GM18517 (cell line): Measurements from ENCODE around the gene NDUFV2.

ENCODE experiments used
- ATAC-seq: cut with Tn5 transposase; IDR thresholded peaks from one replicate; pipeline ENCODE4 v1.9.1; 2021; ENCODE audit warnings: mild to moderate bottlenecking, moderate library complexity; ENCODE audit not compliant: unreplicated experiment

Gene NDUFV2

DNA sequence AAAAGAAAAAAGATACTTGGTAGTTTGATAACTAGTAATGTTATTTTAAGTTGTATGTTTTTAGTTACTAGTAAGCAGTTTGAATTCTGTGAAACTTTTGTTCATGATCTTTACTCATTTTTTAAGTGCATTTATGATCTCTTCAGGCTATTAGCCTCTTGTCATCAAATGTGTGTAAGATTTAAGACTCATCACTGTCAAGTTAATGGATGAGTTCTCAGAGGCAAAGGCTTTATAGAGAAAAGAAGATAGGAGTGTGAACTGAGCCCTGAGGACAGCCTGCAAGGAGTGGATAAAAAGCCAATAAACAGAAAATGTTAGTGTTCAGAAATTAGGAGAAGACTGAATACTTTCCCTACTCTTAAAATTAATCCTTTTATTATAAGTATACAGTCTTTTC lies 13.5 kb downstream of the NDUFV2 start:
- no peak for ATAC-seq

GRCh38 chr18:9117980-9118841 lies 15.7 kb downstream of the NDUFV2 start:
- ATAC-seq = no peak

DNA sequence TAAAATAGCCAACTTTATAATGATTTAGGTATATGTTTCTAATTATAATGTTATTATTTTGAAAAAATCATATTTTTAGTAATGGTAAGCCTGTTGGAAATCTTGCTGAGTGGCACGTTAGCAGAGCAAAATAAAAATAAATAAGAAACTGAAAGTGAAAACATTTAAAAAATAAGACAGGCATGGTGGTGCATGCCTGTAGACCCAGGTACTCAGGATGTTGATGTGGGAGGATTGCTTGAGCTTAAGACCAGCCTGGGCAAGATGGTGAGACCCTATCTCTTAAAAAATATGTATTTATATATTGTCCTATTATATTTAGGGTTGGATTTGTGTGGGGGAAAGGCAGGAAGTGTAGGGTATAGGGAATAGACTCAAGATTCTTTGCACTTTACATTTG lies 18.3 kb downstream of the NDUFV2 start:
- ATAC-seq = no peak

- ATAC-seq = no peak
Observed at GRCh38 chr18:9123520-9123919, 21.0 kb downstream of the NDUFV2 start.

DNA sequence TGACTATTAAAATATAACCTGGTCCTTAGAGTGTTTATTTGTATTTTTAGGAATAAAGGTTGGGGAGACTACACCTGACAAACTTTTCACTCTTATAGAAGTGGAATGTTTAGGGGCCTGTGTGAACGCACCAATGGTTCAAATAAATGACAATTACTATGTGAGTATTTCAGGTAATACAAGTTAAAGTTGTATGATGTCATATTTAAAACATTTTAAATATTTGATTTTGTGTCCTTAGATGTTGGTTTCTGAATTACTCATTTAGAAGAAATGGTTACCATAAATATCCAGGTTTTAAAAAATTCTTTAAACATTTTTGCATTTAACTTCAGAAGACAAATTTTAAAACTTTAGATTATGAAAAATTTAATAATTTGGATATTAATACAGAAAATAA lies 22.3 kb downstream of the NDUFV2 start:
- ATAC-seq = no peak

- no peak for ATAC-seq
Observed at GRCh38 chr18:9126337-9126736, 23.8 kb downstream of the NDUFV2 start.

DNA sequence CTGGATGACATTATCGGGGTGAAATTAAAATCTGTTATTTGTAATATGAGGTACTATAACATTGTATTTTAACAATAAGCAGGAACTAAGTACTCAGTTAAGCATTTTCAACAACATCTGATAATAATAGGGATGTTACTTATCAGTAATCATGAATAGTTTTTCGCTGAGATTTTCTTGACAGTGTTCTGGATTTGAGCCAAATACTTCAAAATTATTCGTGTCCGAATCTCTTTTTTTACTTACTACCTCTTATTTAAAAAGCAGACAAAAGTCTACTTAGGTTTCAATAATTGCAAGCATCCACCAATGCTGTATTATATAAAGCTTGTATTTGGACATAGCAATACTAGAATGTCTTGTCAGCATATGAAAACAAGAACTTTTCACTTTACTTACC lies 27.7 kb downstream of the NDUFV2 start:
- ATAC-seq = no peak

DNA sequence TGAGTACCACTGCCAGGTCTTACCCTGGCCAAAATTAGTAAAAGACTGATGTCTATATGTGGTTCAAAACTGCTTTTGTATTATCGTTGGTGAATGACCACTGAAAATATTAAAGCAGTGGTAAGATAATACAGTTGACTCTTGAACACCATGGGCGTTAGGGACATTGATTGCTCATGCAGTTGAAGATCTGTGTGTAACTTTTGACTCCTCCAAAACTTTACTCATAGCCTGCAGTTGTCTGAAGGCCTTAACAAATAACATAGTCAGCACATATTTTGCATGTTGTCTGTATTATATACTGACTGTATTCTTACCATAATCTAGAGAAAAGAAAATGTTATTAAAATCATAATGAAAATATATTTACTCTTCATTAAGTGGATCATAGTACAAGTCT lies 28.3 kb downstream of the NDUFV2 start:
- ATAC-seq = no peak

- ATAC-seq = no peak
Observed at GRCh38 chr18:9132628-9133027, 30.1 kb downstream of the NDUFV2 start.

- ATAC-seq = no peak
Observed at GRCh38 chr18:9133225-9133624, 30.7 kb downstream of the NDUFV2 start.

DNA sequence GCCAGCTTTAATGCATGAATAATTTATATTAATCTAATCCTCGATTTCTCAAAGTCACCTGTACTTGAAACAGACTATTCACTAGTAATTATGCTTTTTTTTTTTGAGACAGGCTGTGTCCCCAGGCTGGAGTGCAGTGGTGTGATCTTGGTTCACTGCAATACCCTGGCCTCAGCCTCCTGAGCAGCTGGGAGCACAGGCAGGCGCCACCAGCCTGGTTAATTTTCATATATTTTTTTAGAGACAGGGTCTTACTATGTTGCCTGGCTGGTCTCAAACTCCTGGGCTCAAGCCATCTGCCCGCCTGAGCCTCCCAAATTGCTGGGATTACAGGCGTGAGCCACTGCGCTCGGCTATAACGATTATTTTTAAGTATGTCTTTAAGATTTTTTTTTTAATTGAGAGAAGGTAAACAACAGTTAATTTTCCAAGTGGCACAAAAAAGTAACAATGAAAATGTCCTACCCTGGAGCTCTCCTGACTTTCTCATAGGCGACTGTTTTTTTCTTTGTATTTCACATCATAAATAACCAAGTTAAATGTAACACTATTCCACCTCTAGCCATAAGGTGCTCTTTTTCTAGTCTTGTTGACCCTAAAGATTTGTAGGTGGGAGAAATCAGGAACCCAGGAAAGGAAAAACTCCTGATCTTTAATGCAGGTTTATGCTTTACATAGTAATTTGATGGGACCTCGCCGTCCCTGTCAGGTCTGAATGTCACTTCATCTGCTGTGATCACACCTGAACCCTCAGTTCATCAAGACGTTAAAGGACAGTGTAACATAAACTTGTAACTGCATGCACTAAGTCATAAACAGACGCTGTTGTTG lies 32.8 kb downstream of the NDUFV2 start:
- ATAC-seq = no peak

GRCh38 chr18:9135912-9136314 lies 33.4 kb downstream of the NDUFV2 start:
- peak; percentile 19 for ATAC-seq

DNA sequence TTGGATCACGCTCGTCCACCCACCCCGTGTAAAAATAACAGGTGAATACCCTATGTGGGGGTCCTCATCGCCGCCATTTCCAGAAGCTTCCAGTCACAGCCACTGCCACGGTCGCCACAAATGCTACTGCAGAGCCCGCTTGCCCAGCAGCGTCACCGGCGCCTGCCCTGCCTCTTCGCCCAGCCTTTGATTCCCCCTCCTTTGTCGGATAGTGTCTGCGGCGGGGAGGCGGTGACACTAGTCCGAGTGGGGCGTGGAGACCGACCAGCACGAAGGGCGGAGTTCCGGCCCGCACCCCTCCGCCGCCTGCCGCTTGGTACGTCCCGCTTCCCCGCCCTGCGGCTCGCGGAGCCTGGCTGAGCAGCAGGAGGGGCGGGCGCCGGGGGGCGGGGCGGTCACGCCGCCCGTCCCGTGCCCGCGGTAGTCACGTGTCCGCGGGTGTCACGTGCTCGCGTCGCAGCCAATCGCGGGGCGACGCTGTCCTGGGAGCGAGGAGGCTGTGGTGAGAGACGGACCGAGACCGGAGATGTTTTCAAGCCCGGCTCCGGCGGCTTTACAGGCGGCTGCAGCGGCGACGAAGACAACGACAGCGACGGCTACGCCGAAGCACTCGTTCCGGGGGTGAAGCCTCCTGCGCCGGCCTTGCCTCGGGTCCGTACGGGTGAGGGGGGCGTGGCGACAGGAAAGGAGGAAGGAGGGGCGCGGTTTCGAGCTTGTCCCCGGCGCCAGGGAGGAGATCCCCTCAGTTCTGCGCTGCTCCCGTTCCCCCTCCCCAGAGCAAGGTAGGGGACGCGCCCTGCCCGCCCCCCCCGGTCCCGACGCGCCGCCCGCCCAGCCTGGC lies 34.0 kb downstream of the NDUFV2 start, which contains the start of gene ANKRD12:
ANKRD12 (plus strand) TSS at position 467 of the 841 bp plus-strand sequence. CDS start 45,652 bp downstream, outside the sequence.
- peak; percentile 65 for ATAC-seq

- ATAC-seq = peak; percentile 24
Observed at GRCh38 chr18:9137168-9138066, 34.9 kb downstream of the NDUFV2 start.

DNA sequence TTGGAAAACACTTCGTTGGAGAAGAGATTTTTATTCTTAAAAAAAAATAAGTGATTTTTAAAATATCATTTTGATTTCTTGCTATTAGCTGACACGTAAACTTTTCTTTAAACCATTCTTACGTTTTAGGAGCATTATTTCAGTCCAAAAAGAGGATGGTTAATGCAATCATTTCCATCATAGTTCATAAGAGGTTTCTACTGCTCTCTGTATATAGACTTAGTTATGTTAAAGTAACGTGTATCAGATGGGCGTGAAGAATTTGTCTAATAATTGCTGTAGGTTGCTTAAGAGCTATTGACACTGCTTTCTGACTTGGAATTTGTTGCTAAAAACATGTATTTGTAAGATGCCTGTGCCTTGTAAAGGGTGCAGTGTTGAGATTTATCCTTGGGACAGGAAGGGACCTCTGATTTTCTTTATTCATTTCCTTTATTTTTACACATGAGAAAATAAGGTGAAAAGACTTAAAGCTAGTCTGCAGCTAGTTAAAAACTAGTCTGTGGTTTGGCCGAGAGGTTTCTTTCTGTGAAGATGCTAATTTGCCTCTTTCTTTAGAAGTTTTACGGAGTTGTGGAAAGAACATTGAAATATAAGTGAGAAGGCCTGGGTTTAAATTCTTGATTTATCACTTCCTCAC lies 37.0 kb downstream of the NDUFV2 start:
- ATAC-seq = no peak

DNA sequence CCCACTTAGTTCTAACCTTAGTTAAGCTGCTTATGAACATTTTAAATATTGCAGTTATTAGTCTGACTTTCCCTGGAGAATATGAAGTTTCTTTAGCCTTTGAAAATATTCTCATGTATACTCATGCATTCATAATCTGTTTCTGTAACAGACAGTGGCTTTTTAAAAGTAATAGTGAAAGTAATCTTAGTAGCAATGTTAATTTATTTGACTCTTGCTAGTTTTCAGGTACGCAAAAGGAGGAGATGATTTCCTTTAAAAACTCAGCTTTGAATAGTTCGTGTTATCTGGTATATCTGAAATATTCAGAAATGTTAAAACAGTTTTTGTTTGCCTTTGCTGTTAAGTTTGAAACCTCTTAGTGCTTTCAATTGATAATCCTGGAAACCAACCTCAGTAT lies 37.9 kb downstream of the NDUFV2 start:
- no peak for ATAC-seq

DNA sequence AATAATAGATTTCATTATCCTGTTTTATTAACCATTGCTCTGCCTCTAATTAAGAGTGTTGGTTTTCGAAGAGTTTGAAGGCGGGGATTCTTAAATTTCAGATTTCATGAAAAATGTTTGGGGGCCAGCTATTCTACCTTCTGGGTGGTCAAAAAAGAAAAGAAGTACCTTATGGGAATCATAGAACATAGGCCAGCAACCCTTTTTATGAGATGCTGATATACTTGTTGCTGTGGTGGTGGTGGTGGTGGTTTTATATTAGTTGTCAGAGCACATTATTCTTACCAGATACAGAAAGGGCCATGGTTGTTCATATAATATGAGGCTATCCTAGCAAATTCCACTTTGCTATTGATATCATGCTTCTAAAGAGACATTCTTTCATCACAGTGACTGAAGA lies 38.5 kb downstream of the NDUFV2 start:
- ATAC-seq = no peak

DNA sequence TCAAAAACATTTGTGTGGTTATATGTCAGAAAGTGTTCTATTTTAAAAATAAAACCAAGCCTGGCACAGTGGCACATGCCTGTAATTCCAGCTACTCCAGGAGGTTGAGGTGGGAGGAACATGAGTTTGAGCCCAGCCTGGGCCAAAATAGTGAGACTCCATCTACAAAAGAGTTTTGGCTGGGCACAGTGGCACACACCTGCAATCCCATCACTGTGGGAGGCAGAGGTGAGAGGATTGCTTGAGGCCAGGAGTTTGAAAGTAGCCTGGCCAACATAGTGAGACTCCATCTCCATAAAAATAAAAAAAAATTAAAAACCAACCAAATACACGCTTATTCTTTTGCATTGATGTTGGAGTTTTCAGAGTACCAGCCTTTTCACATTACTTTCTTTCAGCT lies 43.7 kb downstream of the NDUFV2 start:
- no peak for ATAC-seq

DNA sequence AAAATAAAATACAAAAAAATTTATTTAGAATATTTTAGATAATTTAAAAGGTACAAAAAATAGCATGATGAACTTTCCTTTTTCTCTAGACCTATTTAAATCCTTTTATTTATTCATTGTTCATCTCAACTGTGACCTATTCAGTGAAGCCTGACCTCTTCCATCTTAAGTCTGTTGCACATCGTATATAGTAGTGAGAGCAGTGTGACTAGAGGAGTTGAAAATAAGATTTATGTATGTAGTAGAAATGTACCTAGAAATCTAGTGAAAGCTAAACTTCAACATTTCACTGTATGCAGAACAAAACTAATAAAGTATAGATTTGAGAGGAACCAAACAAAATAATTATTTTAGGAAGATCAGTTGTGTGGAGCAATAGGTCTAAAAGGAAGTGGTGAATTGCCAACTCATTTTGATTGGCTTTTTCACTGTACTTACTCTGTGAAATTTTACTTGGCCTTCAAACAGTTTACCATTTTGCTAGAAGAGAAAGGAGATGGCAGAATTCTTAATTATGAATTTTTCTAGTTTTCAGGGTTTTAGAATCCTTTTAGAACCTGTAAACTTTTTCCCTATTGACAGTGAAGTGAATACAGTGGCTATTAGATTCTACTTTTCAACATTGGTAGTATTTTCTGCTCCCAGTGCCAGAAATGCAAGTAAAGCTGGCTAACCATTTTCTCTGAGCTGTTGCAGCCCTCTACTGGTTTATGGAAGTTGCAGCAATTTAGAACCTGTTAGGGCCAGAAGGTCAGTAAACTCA lies 45.1 kb downstream of the NDUFV2 start:
- peak; percentile 43 for ATAC-seq
